Activated naive CD4-positive, alpha-beta T cell treated with anti-CD3 and anti-CD28 coated beads, Interleukin-2, amount 50 U/mL, for 72 hours (primary cell): ENCODE measurements around the gene TRAF2. TPM values are rescaled to one million over a fixed set of nuclear protein-coding genes. Genes with fewer than 3 reads are reported as not detected.

Experiments
- ATAC-seq, 2 donors: fragments of 150-1000 bp; cut with Tn5 transposase; 2 replicates each; pipeline ENCODE4 v1.10.0; 2021; ENCODE audit warnings: mild to moderate bottlenecking in 2 of 2, moderate library complexity in 2 of 2
- DNase-seq, 2 donors: peaks; one replicate each; pipeline ENCODE4 v3.0.0; 2021 to 2022; ENCODE audit warnings: low spot score in 2 of 2
- H3K27ac Mint-ChIP-seq, 2 donors: one replicate each; pipeline ENCODE4 v1.8.0; 2022; ENCODE audit warnings: mild to moderate bottlenecking in 2 of 2, mixed read lengths in 2 of 2
- H3K36me3 Mint-ChIP-seq, 2 donors: one replicate each; pipeline ENCODE4 v1.8.0; 2022; ENCODE audit warnings: mixed read lengths in 2 of 2
- H3K9me3 Mint-ChIP-seq, 2 donors: one replicate each; pipeline ENCODE4 v1.8.0; 2022; ENCODE audit warnings: mixed read lengths in 2 of 2
- total RNA-seq, 2 donors: library from RNA; stranded (reverse); gene quantifications; one replicate each; pipeline ENCODE4 v1.2.3, GENCODE V29; 2022

Gene TRAF2
- total RNA-seq, 2 donors from 2014 or later: 53.7 to 56.5 TPM

GRCh38 chr9:136944519-136945332 lies 58.4 kb downstream of the TRAF2 start, which contains the start of the genes C8G and FBXW5:
Gene C8G, plus strand, starts transcription at chr9:136945243. Its CDS starts 78 bp downstream, at chr9:136945321.
Gene FBXW5, minus strand, starts transcription at chr9:136944738. Its CDS starts 655 bp downstream, at chr9:136944083.
- DNase-seq: peak; percentile 98 to 99
- H3K27ac Mint-ChIP-seq: peak within 1 kb of the TSS; percentile 59 to 87
- H3K9me3 Mint-ChIP-seq: no peaks in the 10 kb centered on the region
- H3K36me3 Mint-ChIP-seq: peaks cover 0 to 11% of the 10 kb centered on the region in 2 donors
- peak; percentile 77 for ATAC-seq

DNA sequence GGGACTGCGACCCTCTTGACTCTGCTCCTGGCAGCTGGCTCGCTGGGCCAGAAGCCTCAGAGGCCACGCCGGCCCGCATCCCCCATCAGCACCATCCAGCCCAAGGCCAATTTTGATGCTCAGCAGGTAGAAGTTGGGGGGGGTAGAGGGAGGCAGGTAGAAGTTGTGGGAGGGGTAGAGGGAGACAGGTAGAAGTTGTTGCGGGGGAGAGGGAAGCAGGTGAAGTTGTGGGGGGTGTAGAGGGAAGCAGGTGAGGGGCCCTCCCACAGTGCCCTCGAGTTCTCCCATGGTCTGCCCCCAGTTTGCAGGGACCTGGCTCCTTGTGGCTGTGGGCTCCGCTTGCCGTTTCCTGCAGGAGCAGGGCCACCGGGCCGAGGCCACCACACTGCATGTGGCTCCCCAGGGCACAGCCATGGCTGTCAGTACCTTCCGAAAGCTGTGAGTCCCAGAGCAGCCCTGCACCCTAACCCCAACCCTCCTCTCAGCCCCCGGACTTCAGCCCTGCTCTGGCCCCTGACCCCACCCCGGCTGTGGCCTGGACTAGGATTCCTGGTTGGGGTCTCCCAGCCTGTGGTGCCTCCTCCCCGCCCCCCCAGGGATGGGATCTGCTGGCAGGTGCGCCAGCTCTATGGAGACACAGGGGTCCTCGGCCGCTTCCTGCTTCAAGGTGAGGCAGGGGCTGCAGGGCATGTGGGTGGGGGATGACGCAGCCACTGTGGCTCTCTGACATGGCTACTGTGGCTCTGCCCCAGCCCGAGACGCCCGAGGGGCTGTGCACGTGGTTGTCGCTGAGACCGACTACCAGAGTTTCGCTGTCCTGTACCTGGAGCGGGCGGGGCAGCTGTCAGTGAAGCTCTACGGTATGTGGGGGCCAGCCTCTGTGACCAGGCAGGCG lies 59.3 kb downstream of the TRAF2 start:
- Mint-ChIP-seq H3K36me3 (peaks cover 0 to 11% of the 10 kb centered on the region in 2 donors), H3K27ac (no peak overlapping the region), H3K9me3 (no peaks in the 10 kb centered on the region)
- ATAC-seq (no peak), DNase-seq (no peak)

- peaks cover 0 to 7% of the 10 kb centered on the region in 2 donors for H3K36me3 Mint-ChIP-seq
- no peak overlapping the region for H3K27ac Mint-ChIP-seq
- H3K9me3 Mint-ChIP-seq: no peaks in the 10 kb centered on the region
- no peak for ATAC-seq
- no peak for DNase-seq
These were observed 60.1 kb downstream of the TRAF2 start for GRCh38 chr9:136946228-136947027.

DNA sequence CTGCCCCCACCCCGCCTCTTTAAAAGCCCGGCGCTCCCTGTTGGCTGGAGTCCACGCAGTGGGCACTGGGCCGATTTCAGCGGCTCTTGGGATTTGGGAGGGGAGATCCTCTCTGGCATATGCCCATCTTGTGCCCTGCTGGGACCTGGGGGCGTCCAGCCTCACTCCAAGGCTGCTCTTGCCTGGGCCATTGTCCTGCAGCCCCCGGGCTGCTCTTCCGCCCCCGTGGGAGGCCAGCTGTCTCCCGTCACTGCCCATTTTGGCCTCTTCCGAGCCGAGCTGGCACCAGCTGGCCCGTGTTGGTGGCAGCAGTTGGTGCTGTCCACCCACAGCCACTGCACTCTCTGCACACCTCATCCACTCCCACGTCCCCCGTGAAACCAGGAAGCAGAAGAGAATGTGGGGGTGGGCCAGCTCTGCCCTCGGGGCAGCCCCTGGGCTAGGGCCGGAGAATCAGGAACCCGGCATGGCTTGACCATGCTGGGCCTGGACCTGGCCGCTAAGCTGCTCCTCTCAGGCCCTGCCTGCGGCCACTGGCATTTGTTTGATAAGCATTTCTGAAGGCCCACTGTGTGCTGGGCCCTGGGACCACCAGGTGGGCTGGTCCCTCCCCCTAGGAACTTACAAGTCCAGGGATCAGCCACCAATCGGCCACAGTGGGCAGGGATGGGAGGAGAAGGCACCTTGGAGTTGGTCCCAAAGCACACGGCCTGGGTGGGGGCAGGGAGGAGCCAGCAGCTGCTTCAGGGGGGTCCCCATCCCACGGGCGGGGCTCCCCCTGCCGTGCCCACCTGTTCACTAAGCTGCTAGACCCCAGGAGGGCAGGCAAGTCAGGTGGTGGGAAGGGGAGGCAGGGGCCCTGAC lies 60.9 kb downstream of the TRAF2 start:
- Mint-ChIP-seq H3K27ac (no peak overlapping the region), H3K36me3 (no peaks in the 10 kb centered on the region), H3K9me3 (no peaks in the 10 kb centered on the region)
- DNase-seq: no peak
- no peak for ATAC-seq

DNA sequence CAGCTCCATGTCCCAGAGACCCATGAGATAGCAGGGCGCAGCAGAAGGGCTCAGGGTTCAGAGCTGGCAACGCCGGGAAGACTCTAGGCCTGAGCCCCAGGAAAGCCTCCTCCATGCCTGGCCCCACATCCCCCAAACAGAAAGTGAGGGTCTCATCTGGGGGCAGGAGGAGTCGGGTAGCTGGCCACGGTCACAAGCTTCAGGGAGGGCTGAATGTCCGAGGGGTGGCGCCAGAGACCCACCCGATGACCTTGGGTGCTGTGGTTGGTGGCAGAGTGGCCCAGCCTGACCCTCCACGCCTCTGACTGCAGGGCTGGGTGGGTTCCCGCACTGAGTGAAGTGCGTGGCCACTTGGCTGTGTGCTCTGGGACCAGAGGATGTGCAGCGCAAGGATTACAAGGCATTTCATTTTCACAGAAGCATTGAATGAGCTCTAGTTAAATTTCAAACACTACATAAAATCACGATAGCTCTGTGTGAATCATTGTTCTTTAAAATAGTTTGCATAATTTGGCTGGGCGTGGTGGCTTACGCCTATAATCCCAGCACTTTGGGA lies 61.7 kb downstream of the TRAF2 start:
- no peak for DNase-seq
- no peaks in the 10 kb centered on the region for H3K36me3 Mint-ChIP-seq
- no peak overlapping the region for H3K27ac Mint-ChIP-seq
- H3K9me3 Mint-ChIP-seq: no peaks in the 10 kb centered on the region
- ATAC-seq: no peak

- no peak for ATAC-seq
These were observed 63.0 kb downstream of the TRAF2 start for GRCh38 chr9:136949239-136949816.

GRCh38 chr9:136949817-136950655 lies 63.7 kb downstream of the TRAF2 start:
- Mint-ChIP-seq H3K36me3 (no peaks in the 10 kb centered on the region), H3K27ac (peak overlapping the region; percentile 84 to 85), H3K9me3 (no peaks in the 10 kb centered on the region)
- peak; percentile 94 to 98 for ATAC-seq
- peak; percentile 96 for DNase-seq

More at GRCh38 chr9:136949239-136949816, 63.0 kb downstream of the TRAF2 start:
- no peak for DNase-seq
- Mint-ChIP-seq H3K27ac (peak overlapping the region; percentile 84 to 85), H3K36me3 (no peaks in the 10 kb centered on the region), H3K9me3 (no peaks in the 10 kb centered on the region)

DNA sequence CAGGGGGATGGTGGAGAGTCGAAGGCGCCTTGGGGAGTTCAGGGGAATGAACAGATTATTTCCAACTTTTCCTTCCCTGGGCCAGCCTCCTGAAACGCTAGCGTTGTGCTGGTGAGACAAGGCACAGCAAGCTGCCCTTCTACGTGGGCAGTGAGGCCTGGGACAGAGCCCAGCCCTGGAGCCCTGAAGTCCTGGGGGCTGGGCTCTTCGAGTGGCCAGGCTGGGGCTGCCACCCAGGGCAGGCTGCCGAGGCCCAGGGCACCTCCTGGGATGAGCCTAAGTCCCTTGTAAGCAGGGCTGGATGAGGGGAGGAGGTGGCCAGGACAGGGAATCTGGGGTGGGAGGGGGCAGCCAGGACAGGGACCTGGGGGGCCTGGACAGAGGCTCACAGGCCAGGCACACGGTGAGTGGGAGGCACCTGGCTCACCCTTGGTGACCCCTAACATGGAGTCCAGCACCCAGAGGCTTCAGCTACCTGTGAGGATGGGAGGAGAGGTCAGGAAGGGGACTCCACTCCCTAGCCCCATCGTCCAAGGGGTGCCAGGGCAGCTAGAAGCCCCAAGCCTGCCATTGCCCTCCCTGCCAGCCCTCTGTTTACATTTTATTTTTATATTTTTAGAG lies 64.5 kb downstream of the TRAF2 start:
- H3K9me3 Mint-ChIP-seq: no peaks in the 10 kb centered on the region
- ATAC-seq: no peak
- DNase-seq: no peak
- H3K27ac Mint-ChIP-seq: peak overlapping the region in 1 of 2 donors; percentile 85
- no peaks in the 10 kb centered on the region for H3K36me3 Mint-ChIP-seq

GRCh38 chr9:136951541-136952320 lies 65.4 kb downstream of the TRAF2 start, which contains the start of gene LCN12:
Gene LCN12, plus strand, starts transcription at chr9:136952273. Its CDS starts 55 bp downstream, at chr9:136952328.
- H3K36me3 Mint-ChIP-seq: no peaks in the 10 kb centered on the region
- DNase-seq: no peak
- no peak within 1 kb of the TSS for H3K27ac Mint-ChIP-seq
- no peak for ATAC-seq
- H3K9me3 Mint-ChIP-seq: peaks cover 7% of the 10 kb centered on the region in 2 donors

- H3K27ac Mint-ChIP-seq: no peak overlapping the region
- ATAC-seq (no peak), DNase-seq (no peak)
- no peaks in the 10 kb centered on the region for H3K36me3 Mint-ChIP-seq
- peaks cover 9% of the 10 kb centered on the region in 2 donors for H3K9me3 Mint-ChIP-seq
These were observed 66.1 kb downstream of the TRAF2 start for GRCh38 chr9:136952321-136952850.

DNA sequence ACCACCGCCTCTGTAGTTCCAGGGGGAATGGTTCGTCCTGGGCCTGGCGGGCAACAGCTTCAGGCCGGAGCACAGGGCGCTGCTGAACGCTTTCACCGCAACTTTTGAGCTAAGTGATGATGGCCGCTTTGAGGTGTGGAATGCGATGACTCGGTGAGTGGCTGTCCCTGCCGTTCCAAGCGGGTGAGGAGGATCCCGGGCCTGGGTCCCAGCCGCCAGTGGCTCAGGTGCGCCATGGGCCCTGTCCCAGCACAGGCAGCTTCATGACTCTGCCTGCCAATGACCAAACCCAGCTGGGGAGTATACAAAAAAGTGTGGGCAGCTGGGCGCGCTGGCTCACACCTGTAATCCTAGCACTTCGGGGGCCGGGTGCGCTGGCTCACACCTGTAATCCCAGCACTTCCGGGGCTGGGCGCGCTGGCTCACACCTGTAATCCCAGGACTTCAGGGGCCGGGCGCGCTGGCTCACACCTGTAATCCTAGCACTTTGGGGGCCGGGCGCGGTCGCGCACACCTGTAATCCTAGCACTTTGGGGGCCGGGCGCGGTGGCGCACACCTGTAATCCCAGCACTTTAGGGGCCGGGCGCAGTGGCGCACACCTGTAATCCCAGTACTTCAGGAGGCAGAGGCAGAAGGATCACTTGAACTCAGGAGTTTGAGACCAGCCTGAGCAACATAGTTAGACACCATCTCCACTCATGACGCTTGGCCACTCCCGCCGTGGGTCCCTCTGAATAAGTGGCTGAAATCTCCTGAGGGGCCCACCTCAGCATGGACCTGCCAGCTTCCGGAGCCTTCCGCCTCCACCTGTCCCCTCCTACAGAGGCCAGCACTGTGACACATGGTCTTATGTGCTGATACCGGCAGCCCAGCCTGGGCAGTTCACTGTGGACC lies 66.8 kb downstream of the TRAF2 start:
- no peak for DNase-seq
- H3K27ac Mint-ChIP-seq: no peak overlapping the region
- no peaks in the 10 kb centered on the region for H3K36me3 Mint-ChIP-seq
- peaks cover 9% of the 10 kb centered on the region in 2 donors for H3K9me3 Mint-ChIP-seq
- ATAC-seq: no peak

- peaks cover 9% of the 10 kb centered on the region in 2 donors for H3K9me3 Mint-ChIP-seq
- no peak overlapping the region for H3K27ac Mint-ChIP-seq
- H3K36me3 Mint-ChIP-seq: no peaks in the 10 kb centered on the region
- no peak for ATAC-seq
- DNase-seq: no peak
These were observed 67.5 kb downstream of the TRAF2 start for GRCh38 chr9:136953771-136954269.
